ENCODE data around the gene PITPNM1.

The PITPNM1 gene

DNA sequence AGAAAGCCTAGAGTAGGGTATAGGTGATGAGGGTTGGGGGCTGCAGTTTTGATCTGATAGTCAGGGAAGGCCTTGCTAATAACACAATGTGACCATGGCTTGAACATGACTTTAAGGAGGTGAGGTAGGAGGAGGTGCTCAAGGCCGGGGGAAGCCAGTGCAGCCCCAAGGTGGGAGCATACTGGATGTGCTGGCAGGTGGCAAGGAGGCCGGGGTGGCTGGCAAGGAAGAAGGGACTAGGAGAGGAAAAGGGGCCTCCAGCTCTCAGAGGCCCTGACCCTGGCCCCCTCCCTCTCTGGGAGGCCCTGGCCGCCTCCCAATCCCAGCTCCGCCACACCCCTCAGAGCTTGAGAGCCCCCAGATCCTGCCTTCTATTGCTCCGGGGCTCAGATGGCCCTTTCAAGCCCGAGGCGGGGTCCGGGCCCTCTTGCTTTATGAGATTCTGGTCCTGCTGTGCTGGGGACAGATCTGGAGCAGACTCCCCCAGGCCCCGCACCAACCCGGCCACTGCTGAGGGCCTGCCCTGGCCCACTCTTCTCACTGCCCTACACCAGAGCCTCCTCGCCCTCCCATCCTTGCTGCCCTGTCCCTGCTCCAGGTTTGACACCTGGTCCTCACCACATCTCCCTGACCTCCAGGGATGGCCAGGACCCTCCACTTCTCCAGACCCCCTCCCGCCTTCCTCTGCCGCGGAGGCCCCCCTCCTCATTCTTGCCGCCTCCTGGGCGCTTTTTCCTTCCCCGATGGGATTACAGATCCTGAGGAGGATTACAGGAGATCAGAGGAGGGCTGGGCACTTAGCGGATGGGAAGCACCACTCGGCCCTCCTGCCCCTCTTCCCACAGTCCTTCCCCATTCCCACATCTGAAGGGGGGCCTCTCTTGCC is 1.8 kb downstream of the PITPNM1 start:
- no peak for DNase-seq (ENCODE audit: low spot score)

DNA sequence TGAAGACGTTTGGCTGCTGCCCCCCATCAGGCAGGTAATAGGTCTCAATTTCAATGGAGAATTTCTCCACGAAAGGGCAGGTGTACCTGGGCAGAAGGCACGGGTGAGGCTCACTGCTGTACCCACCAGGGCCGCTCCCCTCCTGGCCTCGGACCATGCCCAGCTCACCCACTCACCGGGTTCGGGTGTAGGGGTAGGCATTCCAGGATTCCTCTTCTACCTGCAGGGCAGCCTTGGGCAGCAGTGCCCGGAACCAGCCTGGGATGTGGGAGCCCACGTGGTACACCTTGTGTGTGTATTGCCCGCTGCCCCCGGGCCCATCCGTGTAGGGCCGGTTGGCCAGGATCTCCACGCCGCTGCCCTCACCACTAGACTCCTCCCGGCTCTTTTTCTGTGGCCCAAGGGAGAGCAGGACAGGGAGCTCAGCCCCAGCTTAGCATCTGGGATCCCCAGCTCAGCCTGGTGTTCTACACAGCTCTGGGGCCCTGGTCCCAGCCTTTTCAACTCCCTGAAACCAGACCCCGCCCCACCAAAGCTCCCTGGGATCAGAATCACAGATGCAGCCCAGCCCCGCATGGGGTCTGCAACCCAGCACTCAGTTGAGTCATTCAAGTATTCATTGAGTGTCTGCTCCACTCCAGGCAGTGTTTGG is 2.7 kb downstream of the PITPNM1 start:
- no peak for DNase-seq (ENCODE audit: low spot score)

DNA sequence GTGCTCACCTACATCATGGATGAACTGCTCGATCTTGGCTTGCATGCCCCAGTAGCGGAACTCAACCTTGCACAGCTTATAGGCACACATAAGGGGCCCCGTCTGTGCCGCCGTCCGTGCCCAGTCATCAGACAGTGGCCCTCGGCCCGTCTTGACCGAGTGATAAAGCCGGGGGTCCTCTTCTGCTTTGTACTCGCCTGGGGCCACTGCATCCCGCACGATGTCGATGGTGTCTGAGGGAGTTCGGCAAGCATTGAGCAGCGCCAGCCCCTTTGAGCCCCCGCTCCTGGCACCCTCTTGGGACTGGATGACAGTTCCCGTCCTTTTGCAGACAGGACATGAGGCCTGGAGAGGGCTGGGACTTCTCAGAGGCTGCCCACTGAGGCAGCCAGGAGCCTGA is 3.3 kb downstream of the PITPNM1 start:
- no peak for DNase-seq (ENCODE audit: low spot score)

DNA sequence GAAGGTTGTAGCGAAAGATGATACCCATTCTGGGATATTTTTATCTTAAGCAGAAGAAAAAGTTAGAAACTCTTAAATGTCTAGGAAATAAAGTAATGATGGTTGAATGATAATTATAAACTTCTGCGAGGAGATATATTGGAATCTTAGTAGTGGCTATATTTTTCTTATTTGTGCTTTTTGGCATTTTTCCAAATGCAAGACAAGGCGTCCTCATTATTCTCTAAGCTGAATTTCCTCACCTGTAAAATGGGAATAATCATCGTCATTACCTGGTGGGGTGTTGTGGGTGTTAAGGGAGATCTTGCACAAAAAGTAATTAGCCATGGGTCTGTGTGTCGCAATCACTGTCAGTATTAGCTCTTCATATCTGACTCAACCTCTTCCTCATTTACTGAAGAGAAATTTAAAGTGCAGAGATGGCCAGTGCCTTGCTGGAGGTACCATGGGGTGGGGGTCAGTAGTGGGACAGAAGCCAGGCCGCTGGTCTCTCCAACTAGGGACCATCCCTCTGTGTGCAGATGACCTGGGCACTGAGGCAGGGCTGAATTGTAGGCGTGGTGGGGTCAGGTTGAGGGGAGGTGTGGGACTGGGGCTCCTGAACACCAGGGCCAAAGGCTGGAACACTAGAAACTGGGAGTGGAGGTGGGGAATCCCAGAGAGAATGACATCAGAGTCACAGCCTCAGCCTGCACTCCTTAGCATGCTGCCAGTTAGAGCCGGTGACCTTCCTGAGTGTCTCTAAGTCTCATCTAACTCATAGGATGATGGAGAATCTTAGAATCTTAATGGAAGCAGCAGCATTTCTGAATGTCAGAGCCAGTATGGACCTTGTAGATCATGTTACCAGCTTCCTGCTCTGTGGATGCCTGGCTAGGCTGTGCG is 4.1 kb downstream of the PITPNM1 start:
- no peak for DNase-seq (ENCODE audit: low spot score)

DNA sequence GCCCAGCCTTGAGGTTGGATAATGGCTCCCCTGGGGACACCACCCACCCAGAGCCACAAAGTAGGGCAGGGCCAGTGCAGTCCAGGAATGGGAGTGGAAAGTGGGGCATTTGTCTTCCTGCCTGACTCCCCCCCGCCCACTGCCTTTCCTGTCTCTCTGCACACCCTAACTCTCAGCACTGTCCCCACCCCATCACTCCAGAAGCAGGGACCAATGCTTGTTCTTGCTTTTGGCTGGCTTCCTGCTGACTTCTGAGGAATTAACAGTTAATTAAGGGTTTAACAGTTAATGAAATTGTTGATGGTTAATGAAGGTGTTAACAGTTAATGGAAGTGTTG is 4.7 kb downstream of the PITPNM1 start:
- no peak for DNase-seq (ENCODE audit: low spot score)

DNA sequence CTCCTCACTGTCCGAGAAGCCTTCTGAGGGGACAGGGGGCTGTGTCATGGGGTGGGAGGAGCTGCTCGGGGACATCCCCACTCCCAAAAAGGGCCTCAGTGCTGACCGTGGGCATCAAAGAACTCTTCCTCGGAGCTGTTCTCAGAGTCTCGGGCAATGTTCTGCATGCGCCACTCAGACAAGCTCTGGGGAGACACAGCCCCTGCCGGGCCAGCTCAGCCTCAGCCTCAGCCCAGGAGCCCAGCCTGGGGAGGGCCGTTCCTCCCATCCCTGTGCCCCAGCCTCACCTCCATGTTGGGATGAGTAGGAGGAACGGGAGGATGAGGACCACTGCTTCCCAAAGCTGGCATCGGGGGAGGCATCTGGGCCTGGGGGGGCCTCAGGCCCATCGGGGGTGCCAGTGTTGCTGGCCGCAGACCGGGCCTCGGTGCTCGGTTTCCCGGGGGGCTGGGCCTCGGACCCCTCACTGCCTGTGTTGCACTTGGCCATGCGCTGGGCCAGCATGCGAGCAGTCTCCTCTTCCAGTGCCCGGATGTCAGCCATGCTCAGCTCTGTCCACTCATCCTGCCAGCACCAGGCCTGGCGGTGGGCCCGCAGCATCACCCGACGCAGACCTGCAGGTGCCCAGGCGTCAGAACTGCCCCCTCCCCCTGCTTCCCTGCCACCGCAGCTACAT is 5.2 kb downstream of the PITPNM1 start:
- no peak for DNase-seq (ENCODE audit: low spot score)

DNA sequence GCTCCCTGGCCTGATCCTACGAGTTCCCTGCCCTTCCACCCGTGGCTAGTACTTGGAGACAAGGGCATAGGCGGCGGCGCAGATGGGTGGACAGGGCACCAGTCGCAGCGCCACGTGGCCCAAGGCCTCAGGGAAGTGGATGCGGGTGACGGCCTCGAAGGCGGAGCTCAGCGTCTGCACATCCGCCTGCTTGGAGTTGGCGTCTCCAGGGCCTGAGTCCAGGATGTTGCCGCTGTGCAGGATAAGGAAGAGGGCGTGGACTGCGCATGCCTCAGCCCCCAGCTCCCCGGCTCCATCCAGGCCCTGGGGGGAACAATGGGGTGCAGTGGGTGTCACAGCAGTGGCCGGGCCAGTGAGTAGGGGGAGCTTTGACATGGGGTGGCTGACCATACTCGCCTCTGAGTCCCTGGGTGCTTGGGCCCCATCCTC is 6.6 kb downstream of the PITPNM1 start:
- no peak for DNase-seq (ENCODE audit: low spot score)

DNA sequence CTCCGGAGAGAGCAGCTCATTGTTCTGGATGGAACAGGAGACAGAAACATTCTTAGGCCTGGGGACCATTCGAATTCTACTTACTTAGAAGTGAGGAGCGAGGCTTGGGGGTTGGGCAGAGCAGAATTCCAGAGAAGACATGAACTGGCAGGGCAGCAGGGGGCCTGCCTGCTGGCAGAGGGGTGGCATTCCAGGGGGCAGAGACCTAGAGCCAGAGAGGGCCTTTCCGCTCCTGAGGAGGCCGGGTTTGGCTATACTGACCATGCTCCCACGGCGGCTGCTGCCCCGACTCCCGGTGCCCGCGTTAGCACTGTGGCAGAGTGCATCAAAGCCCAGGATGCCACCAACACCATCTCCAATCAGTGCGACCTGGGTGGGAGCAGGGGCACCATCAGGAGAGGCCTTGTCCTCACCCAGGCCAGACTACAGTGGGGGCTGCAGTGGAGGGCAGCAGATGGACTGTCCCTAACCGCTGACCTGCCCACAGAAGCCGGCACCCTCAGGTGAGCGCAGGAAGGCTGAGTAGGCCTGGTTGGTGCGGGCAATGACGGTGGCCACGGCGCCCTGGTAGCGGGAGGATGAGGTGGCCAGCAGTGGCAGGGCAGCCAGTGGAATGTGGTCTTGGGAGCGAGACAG is 7.4 kb downstream of the PITPNM1 start:
- no peak for DNase-seq (ENCODE audit: low spot score)

DNA sequence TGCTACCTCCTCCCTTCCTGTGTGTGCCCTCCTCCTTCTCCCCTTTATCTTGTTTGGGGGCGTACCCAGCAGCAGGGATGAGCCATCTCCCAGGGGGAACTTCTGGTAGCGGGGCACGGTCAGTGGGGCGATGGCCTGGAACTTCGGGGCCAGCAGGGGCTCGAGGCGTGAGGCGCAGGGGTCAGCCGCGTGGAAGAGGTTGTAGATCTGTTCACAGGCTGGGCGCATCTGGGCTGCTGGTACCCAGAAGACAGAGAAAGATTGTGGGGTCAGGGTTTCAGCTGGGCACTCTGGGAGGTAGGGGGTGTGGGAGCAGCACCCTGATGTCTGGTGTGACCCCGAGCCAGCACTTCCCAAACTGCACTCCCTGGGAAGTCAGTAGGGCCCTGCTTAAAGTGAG is 9.1 kb downstream of the PITPNM1 start:
- DNase-seq (ENCODE audit: low spot score): no peak

DNA sequence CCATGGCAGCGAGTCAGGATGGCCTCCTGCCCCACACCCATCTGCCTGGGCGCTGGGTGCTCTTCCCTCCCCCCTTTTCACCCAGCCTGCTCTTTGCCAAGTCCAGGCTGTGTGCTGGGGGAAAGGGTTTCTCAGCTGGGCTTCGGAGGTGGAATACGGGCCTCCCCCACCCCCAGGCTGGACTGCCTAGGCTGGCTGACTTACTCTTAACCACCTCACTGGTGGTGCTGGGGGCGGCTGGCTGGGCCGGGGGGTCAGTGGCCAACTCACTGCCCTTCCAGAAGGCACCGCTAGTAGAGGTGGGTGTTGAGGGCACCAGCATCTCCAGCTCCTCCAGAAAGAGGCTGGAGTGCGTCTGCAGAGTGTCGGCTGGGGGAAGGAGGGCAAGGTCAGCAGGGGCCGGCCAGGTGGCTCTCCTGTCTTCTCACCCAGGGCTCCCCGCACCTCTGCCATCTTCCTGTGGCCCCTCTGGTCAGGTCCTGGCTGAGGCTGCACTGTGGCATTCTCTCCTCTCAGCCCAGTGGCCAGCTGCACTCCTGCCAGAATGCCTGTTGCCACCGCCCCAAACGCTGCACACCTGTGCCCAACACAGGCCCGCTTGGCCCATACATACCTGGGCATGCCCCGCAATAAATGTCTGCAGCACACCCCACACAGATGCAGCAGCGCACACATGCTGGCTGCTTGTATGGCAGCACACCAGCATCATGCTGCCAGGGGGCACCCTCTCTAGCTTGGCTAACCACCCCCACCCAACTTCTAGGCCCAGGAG is 9.7 kb downstream of the PITPNM1 start:
- no peak for DNase-seq (ENCODE audit: low spot score)

DNA sequence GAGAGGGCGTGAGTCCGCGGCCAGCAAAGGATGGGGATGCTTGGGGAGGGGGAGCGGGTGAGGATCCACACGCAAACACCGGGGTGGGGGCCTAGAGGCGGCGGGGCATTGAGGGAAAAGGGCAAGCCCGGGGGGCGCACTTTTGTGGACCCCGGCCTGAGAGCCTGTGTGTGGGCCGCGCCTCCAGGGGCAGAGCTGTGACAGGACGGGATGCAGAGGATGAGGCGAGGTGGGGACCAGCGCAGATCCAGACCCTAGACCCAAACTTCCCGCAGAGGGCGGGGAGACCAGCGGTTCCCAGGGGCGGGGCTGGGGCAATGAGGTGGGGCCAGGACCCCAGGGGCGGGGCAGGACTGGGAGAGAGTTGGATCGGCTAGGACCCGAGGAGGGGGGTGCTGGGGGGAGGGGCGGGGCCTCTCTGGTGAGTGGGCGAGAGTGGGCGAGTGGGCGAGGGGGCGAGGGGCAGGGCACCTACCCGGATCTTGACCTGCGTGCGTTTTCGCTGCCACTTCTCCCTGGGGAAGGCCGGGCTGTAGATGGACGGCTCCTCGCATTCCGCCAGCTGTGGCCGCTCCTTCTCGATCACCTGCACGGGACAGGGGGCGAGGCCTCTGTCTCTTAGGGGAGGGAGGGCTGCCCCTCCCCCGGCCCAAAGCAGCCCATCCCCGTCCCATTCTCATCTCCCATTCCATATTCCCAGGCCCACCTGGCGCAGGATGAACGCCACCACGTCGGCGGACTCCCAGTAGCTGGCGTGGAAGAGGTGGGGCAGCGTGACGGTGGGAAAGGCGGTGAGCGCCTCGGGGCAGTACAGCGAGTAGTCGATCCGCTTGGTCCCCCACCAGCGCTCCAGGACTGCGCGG is 10.6 kb downstream of the PITPNM1 start:
- DNase-seq (ENCODE audit: low spot score): no peak

DNA sequence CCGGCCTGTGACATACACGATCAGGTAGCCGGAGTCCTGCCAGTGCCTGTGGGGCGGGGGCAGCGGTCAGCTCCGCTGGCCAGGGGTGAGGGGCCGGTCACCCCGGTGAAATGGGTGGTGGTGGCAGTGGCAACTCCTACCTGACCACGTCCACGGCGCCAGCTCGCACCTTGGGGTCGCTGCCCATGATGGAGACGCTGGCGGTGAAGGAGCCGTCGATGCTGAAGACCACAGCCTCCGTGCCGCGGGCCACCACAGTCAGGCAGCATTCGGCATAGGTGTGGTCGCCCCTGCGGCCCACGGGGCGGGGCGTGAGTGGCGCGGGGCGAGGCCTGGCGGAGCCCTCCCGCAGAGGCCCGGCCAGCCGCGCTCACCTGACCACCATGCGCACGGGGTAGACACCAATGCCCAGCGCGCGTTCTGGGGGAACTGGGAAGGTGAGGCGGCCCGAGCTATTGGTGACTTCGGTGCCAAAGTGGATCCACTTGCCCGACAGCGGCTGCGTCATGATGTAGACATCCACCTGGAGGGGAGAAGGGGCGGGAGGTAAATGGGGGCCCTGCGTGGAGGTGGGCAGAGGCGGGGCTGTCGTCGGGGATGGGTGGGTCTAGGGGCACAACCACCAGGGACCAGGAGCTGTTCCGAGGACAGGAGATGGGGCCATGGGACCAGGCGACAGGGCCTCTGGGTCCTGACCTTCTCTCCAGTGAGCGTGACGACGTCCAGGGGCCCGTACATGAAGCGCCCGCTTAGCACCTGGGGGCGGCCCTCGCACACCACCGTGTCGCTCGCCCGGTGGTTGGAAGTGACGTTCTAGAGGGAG is 11.4 kb downstream of the PITPNM1 start:
- no peak for DNase-seq (ENCODE audit: low spot score)

DNA sequence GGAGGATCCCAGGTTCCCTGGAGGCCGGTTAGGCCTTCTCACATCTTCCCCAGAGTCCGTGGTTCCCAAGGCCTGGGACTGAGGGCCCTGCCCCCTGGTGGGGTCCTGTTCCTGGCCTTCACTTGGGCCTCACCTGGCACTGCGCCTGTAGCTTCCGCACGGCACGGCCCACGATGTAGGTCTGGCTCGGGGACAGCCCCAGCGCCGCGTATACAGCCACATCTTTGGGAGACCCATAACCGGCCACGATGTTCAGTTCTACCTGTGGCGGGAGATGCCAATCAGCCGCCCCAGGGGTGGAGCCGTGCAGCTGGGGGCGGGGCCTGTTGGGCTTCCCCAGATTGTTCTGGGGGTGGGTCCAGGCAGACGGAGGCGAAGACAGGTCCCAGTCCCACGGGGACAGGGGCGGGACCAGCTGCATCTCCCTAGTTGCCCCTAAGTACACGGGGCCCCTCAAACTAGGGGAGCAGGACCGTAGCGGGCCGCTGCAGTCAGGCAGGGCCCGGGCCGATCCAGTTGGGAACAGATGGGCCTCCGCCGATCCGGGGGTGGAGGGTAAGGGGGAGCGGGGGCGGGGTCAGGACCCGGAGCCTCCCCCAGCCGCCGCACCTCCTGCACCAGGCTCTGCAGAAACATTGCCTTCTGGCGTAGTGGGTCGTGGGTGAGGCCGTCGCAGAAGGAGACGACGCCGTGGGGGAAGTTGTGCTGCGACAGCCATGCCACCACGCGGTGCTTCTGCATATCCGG is 12.2 kb downstream of the PITPNM1 start:
- no peak for DNase-seq (ENCODE audit: low spot score)

DNA sequence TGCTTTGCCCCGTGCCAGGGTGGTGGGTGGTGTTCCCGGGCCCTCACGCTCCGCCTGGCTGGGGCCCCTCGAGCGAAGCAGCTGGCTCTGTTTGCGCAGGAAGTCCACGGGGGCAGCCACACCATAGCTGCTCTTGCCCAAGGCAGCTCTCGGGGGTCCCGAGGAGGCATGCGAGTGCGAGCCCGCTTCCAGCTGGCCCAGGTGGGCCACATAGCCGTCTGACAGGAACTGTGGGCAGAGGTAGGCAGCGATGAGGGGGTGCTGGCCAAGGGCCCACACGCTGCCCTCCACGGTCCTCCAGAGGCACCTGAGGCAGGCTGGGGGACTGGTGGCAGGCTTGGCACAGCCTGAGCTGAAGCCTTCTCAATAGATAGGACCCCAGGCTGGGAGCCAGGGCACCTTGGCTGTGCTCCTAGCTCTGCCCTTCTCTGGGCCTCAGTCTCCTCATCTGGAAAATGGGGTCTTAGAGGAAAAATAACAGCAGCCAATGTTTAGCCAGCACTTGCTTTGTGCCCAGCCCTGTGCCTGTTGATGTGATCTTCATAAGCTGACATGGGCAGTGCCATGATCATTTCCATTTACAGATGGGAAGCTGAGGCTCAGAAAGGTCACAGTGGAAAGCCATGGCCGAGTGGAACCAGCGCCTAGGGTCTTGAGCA is 13.0 kb downstream of the PITPNM1 start:
- no peak for DNase-seq (ENCODE audit: low spot score)

DNA sequence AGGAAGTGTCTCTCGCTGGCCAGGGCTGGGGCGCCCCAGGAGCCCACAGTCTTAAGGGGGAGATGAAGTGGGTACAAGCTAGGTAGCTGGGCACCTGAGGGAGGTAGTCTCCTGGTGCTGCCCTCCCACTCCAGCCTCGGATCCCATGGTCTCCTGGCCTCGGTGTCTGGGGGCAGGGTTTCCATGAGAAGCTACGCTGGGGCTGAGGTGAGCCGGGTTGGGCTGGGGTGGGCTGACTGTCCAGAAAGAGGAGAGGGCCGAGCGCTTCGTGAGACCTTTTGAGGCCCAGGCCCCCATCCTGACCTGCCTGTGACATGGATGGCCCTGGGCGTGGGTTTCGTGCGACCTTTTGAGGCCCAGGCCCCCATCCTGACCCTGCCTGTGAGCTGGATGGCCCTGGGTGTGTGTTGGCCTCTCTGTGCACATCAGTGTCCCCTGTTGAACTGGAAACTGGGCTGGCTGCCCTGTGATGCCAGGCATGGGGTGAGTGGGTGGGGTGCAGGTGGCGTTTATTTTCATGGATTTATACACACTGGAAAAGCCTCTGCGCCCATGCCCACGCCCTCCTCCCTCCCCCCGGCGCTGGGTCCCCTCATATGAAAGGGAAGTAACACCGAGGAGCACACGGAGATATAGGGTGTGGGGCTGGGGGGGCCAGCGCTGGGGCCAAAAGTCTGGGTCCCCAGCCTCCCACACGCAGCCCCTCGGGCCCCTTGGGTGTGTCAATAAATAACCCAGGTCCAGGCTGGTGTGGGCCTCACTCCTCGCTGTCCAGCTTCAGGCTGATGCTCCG is 13.7 kb downstream of the PITPNM1 start:
- no peak for DNase-seq (ENCODE audit: low spot score)

DNA sequence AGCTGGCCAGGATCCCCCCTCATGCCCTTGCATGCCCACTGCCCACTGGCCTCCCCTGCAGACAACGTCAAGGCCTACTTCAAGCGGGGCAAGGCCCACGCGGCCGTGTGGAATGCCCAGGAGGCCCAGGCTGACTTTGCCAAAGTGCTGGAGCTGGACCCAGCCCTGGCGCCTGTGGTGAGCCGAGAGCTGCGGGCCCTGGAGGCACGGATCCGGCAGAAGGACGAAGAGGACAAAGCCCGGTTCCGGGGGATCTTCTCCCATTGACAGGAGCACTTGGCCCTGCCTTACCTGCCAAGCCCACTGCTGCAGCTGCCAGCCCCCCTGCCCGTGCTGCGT is 14.5 kb downstream of the PITPNM1 start:
- no peak for DNase-seq (ENCODE audit: low spot score)
